Thoracic aorta (tissue), 2 donors: ENCODE data around the gene FXYD4. TPM values are rescaled to one million over a fixed set of nuclear protein-coding genes. Genes with fewer than 3 reads are reported as not detected.
"Not testable (repeated sequence)": the region's sequence is repeated elsewhere in the genome, so short reads cannot be mapped to it uniquely, and the experiment has no call there.

Source experiments
- ATAC-seq: fragments of 150-250 bp; one replicate; pipeline ENCODE4 v1.8.0; 2017; ENCODE audit warnings: low read depth; ENCODE audit not compliant: insufficient number of reproducible peaks, low FRiP score
- DNase-seq: peaks from one replicate; pipeline ENCODE4 v3.0.0-alpha.2; 2020; ENCODE audit warnings: low spot score
- H3K27ac ChIP-seq, 2 donors: fragments of 200-600 bp; sonication (generic); 1 replicate in 1 of 2; 2 replicates in 1 of 2; pipeline ENCODE4 v1.5.1; 2016; ENCODE audit warnings: mild to moderate bottlenecking in 2 of 2, moderate library complexity in 2 of 2
- H3K27me3 ChIP-seq: fragments of 200-600 bp; sonication (generic); replicated peaks from 2 replicates; pipeline ENCODE4 v1.6.0; 2016; ENCODE audit warnings: mild to moderate bottlenecking; ENCODE audit not compliant: insufficient read depth
- H3K36me3 ChIP-seq: fragments of 200-600 bp; sonication (generic); one replicate; pipeline ENCODE4 v1.5.1; 2016
- H3K4me1 ChIP-seq, 2 donors: fragments of 200-600 bp; sonication (generic); 1 replicate in 1 of 2; 2 replicates in 1 of 2; pipeline versions ENCODE4 v1.5.1 to v1.6.0; 2016; ENCODE audit warnings: low read depth in 2 of 2, mild to moderate bottlenecking in 1 of 2; ENCODE audit not compliant: control insufficient read depth in 1 of 2
- H3K4me3 ChIP-seq: fragments of 200-600 bp; sonication (generic); 2 replicates; pipeline ENCODE4 v1.5.1; 2016; ENCODE audit warnings: mild to moderate bottlenecking
- H3K9me3 ChIP-seq: fragments of 200-600 bp; sonication (generic); 2 replicates; pipeline ENCODE4 v1.5.1; 2016
- CTCF ChIP-seq: fragments of 200-600 bp; sonication (generic); IDR thresholded peaks from one replicate; pipeline ENCODE4 v1.5.1; 2019; ENCODE audit warnings: antibody characterized with exemption
- total RNA-seq, 2 donors: library from RNA; depleted of rRNA; stranded (reverse); fragments of >200 nt; gene quantifications; one replicate each; pipeline versions ENCODE4 v1.1.0 to v1.2.3, GENCODE V29; 2016

FXYD4 gene
- total RNA-seq, 2 donors from 2014 or later: not detected

- H3K4me1 ChIP-seq: no peaks in the 10 kb centered on the region
- no peaks in the 10 kb centered on the region for H3K9me3 ChIP-seq
- H3K4me3 ChIP-seq: no peak overlapping the region
- DNase-seq (no peak), ATAC-seq (no peak)
- TF ChIP-seq CTCF: no peak
- no peak overlapping the region for H3K27ac ChIP-seq
- no peaks in the 10 kb centered on the region for H3K27me3 ChIP-seq
- no peaks in the 10 kb centered on the region for H3K36me3 ChIP-seq
Measured at GRCh38 chr10:43336061-43336460, 35.4 kb upstream of the FXYD4 start.

GRCh38 chr10:43336641-43337318 lies 34.7 kb upstream of the FXYD4 start:
- no peaks in the 10 kb centered on the region for H3K27me3 ChIP-seq
- DNase-seq (no peak), ATAC-seq (no peak)
- H3K9me3 ChIP-seq: no peaks in the 10 kb centered on the region
- no peak for TF ChIP-seq CTCF
- H3K36me3 ChIP-seq: no peaks in the 10 kb centered on the region
- no peak overlapping the region for H3K27ac ChIP-seq
- H3K4me3 ChIP-seq: no peak overlapping the region
- H3K4me1 ChIP-seq: no peaks in the 10 kb centered on the region

GRCh38 chr10:43337536-43337935 lies 33.9 kb upstream of the FXYD4 start:
- H3K36me3 ChIP-seq, H3K9me3 ChIP-seq, H3K27me3 ChIP-seq, H3K27ac ChIP-seq, ATAC-seq, H3K4me3 ChIP-seq, DNase-seq, H3K4me1 ChIP-seq: not testable (repeated sequence)

- no peak for DNase-seq
- ATAC-seq: no peak
- no peaks in the 10 kb centered on the region for H3K9me3 ChIP-seq
- H3K27ac ChIP-seq: no peak overlapping the region
- H3K4me3 ChIP-seq: no peak overlapping the region
- no peak for TF ChIP-seq CTCF
- no peaks in the 10 kb centered on the region for H3K4me1 ChIP-seq
- H3K36me3 ChIP-seq: no peaks in the 10 kb centered on the region
- no peaks in the 10 kb centered on the region for H3K27me3 ChIP-seq
Measured at GRCh38 chr10:43338117-43338516, 33.3 kb upstream of the FXYD4 start.

- TF ChIP-seq CTCF: no peak
- DNase-seq: no peak
- ATAC-seq: no peak
- H3K27ac ChIP-seq: no peak overlapping the region
- no peak overlapping the region for H3K4me3 ChIP-seq
- no peaks in the 10 kb centered on the region for H3K9me3 ChIP-seq
- no peaks in the 10 kb centered on the region for H3K27me3 ChIP-seq
- no peaks in the 10 kb centered on the region for H3K36me3 ChIP-seq
- no peaks in the 10 kb centered on the region for H3K4me1 ChIP-seq
Measured at GRCh38 chr10:43339136-43339535, 32.3 kb upstream of the FXYD4 start.

- no peak overlapping the region for H3K4me3 ChIP-seq
- ATAC-seq: no peak
- no peaks in the 10 kb centered on the region for H3K27me3 ChIP-seq
- no peak overlapping the region for H3K27ac ChIP-seq
- H3K36me3 ChIP-seq: no peaks in the 10 kb centered on the region
- no peak for DNase-seq
- no peak for TF ChIP-seq CTCF
- no peaks in the 10 kb centered on the region for H3K4me1 ChIP-seq
- no peaks in the 10 kb centered on the region for H3K9me3 ChIP-seq
Measured at GRCh38 chr10:43340101-43340500, 31.3 kb upstream of the FXYD4 start.
